Measurements from ENCODE around the gene E2F8. TPM values are rescaled to one million over a fixed set of nuclear protein-coding genes. Genes with fewer than 3 reads are reported as not detected.

Gene E2F8
- total and polyA plus RNA-seq, 2 donors (not counting 3 experiments of a cell fraction or from before 2014, with no cell fraction given): 6.5 to 19.1 TPM

GRCh38 chr11:19183646-19184045 lies 57.1 kb downstream of the E2F8 start:
- Histone ChIP-seq H3K27me3 (ENCODE audit: control insufficient read depth in 2 of 2, insufficient read depth in 2 of 2, low read length in 2 of 2) (no peaks in the 10 kb centered on the region), H3K9me1 (replicated peaks; ENCODE audit: control insufficient read depth, extremely low read depth, insufficient read depth, low read length) (no peaks in the 10 kb centered on the region), H3K4me3 (replicated peaks in 1 of 3; ENCODE audit: insufficient read depth in 1 of 3, low read depth in 1 of 3, low read length in 3 of 3) (no peak overlapping the region), H4K20me1 (replicated peaks; ENCODE audit: control insufficient read depth, extremely low read depth, insufficient read depth, low read length) (no peaks in the 10 kb centered on the region), H3K36me3 (ENCODE audit: control insufficient read depth in 2 of 2, extremely low read depth in 1 of 2, insufficient read depth in 2 of 2, low read length in 2 of 2) (no peaks in the 10 kb centered on the region), H3K9ac (replicated peaks; ENCODE audit: extremely low read depth, insufficient read depth, low read length) (no peak overlapping the region), H3K79me2 (ENCODE audit: control insufficient read depth, insufficient read depth, low read length) (no peaks in the 10 kb centered on the region), H3K27ac (ENCODE audit: insufficient read depth, low read depth, low read length) (no peak overlapping the region), H3K4me1 (ENCODE audit: control insufficient read depth, extremely low read depth, insufficient read depth, low read length) (no peaks in the 10 kb centered on the region), H3K9me3 (replicated peaks; ENCODE audit: control insufficient read depth, insufficient read depth, low read length) (no peaks in the 10 kb centered on the region), H2AFZ (ENCODE audit: low read depth, low read length) (no peak overlapping the region), H3K4me2 (ENCODE audit: insufficient read depth, low read length) (no peak overlapping the region)
- intact Hi-C loops (cut with micrococcal nuclease): no loop called here
- POLR2A ChIA-PET: no interaction called here
- CTCF ChIA-PET: interaction anchor here (0.9 to 1.8 kb wide), 5 partner anchors 10 to 112 kb away, joined by 3 to 5 read pairs (median 4); no protein-coding TSS in a partner anchor
- FAIRE-seq (no peak), DNase-seq (ENCODE audit: low read depth, low spot score) (no peak)
- no peak for TF ChIP-seq CTCF (IDR thresholded peaks at IDR 0.05; ENCODE audit: extremely low read depth in 1 of 2, insufficient read depth in 1 of 2, low read depth in 1 of 2, low read length in 2 of 2)
- no peak for TF ChIP-seq POLR2AphosphoS5 (IDR thresholded peaks at IDR 0.05; ENCODE audit: insufficient read depth, low read depth, low read length)
- no peak for TF ChIP-seq EZH2 (IDR thresholded peaks at IDR 0.05; ENCODE audit: borderline replicate concordance, low read depth, low read length, severe bottlenecking)
- no peak for TF ChIP-seq MYC (IDR thresholded peaks at IDR 0.05; ENCODE audit: low read depth, low read length)
- no peak for TF ChIP-seq MAX (IDR thresholded peaks at IDR 0.05; ENCODE audit: insufficient read depth, insufficient read length)
- no peak for TF ChIP-seq POLR2A (IDR thresholded peaks at IDR 0.05; ENCODE audit: low read depth, low read length)
- TF ChIP-seq JUN (IDR thresholded peaks at IDR 0.05; ENCODE audit: borderline replicate concordance, insufficient read depth, insufficient read length, low read depth): no peak
- no peak for TF ChIP-seq GATA2 (IDR thresholded peaks at IDR 0.05; ENCODE audit: insufficient read depth, insufficient read length, low read depth, low read length)
- TF ChIP-seq FOS (IDR thresholded peaks at IDR 0.05; ENCODE audit: borderline replicate concordance, insufficient read depth, low read length): no peak
- dilution Hi-C loops (cut with MboI; ENCODE audit: extremely low pct_ligation_motif_present, low sequenced_read_pairs): no loop called here
- no TSS peak for BruUV-seq (replicated peaks)

Data from endothelial cell of umbilical vein (primary cell).